B cell (primary cell): ENCODE measurements around the gene DPH7. TPM values are rescaled to one million over a fixed set of nuclear protein-coding genes. Genes with fewer than 3 reads are reported as not detected.
"Not testable (repeated sequence)": the region's sequence is repeated elsewhere in the genome, so short reads cannot be mapped to it uniquely, and the experiment has no call there.

ENCODE experiments used
- ATAC-seq: fragments of 200-7000 bp; cut with Tn5 transposase; one replicate; pipeline ENCODE4 v1.10.0; 2021; ENCODE audit warnings: low read depth, mild to moderate bottlenecking, moderate number of reproducible peaks, moderate library complexity
- CTCF ChIA-PET: fragments of 350-600 bp; sonication (Branson Sonifier 250); formaldehyde crosslinking; loops from one replicate; lab custom pipeline; 2021; ENCODE audit warnings: antibody characterized with exemption, inconsistent platforms; lab: Charles Lee
- POLR2A ChIA-PET: fragments of 350-600 bp; sonication (Branson Sonifier 250); formaldehyde crosslinking; loops from one replicate; lab custom pipeline; 2021; ENCODE audit warnings: antibody characterized with exemption; lab: Charles Lee
- DNase-seq: peaks from one replicate; pipeline ENCODE4 v3.0.0; 2013
- H2AFZ ChIP-seq: 2 replicates; pipeline ENCODE4 v1.6.1; 2012; ENCODE audit warnings: mild to moderate bottlenecking, low read depth, low read length; ENCODE audit not compliant: insufficient read depth, poor library complexity, severe bottlenecking
- H3K27ac ChIP-seq, 2 donors: 1 replicate in 1 of 2; 2 replicates in 1 of 2; pipeline ENCODE4 v1.5.1; 2012 to 2013; ENCODE audit warnings: low read length in 2 of 2, mild to moderate bottlenecking in 2 of 2, moderate library complexity in 1 of 2
- H3K27me3 ChIP-seq, 4 experiments: fragments of 200-600 bp in 1 of 4; sonication (generic) in 1 of 4; replicated peaks in 1 of 4; 1 replicate in 2 of 4; 2 replicates in 2 of 4; pipeline versions ENCODE4 v1.6.1 to v1.7.0; 2013 to 2016; ENCODE audit warnings: low read length in 3 of 4, mild to moderate bottlenecking in 2 of 4, mixed read lengths in 1 of 4, moderate library complexity in 1 of 4; ENCODE audit not compliant: insufficient read depth in 4 of 4, control insufficient read depth in 3 of 4; ENCODE audit errors: control extremely low read depth in 1 of 4
- H3K36me3 ChIP-seq, 2 experiments: replicated peaks in 1 of 2; 1 replicate in 1 of 2; 2 replicates in 1 of 2; pipeline versions ENCODE4 v1.6.1 to v1.7.1; 2013; ENCODE audit warnings: low read length in 1 of 2; ENCODE audit not compliant: insufficient read depth in 2 of 2, control insufficient read depth in 1 of 2; ENCODE audit errors: control extremely low read depth in 1 of 2, extremely low read depth in 1 of 2
- H3K4me1 ChIP-seq, 2 donors: fragments of 200-600 bp in 1 of 2; sonication (generic) in 1 of 2; 1 replicate in 1 of 2; 2 replicates in 1 of 2; pipeline versions ENCODE4 v1.5.1 to v1.6.1; 2013 to 2017; ENCODE audit warnings: low read length in 2 of 2; ENCODE audit not compliant: control insufficient read depth in 2 of 2, insufficient read depth in 2 of 2
- H3K4me2 ChIP-seq: replicated peaks from 2 replicates; pipeline ENCODE3; 2012; ENCODE audit warnings: mild to moderate bottlenecking, low read depth, low read length; ENCODE audit not compliant: poor library complexity, severe bottlenecking
- H3K4me3 ChIP-seq, 5 experiments: fragments of 200-600 bp in 1 of 5; sonication (generic) in 1 of 5; 1 replicate in 3 of 5; 2 replicates in 2 of 5; pipeline versions ENCODE4 v1.5.1 to v1.7.0; 2011 to 2016; ENCODE audit warnings: low read length in 4 of 5, mild to moderate bottlenecking in 4 of 5, low read depth in 2 of 5, control low read depth in 1 of 5, moderate library complexity in 1 of 5; ENCODE audit not compliant: insufficient read depth in 1 of 5; ENCODE audit errors: control extremely low read depth in 1 of 5, extremely low read depth in 1 of 5
- H3K79me2 ChIP-seq: fragments of 200-600 bp; sonication (generic); one replicate; pipeline ENCODE4 v1.6.0; 2016; ENCODE audit warnings: low read length; ENCODE audit not compliant: control insufficient read depth, insufficient read depth
- H3K9ac ChIP-seq: fragments of 200-600 bp; sonication (generic); 2 replicates; pipeline ENCODE4 v1.6.1; 2017; ENCODE audit warnings: mild to moderate bottlenecking, low read length, moderate library complexity
- H3K9me3 ChIP-seq, 3 donors: one replicate each; pipeline versions ENCODE4 v1.6.1 to v1.7.1; 2013; ENCODE audit warnings: low read length in 2 of 3; ENCODE audit not compliant: control insufficient read depth in 2 of 3, insufficient read depth in 1 of 3; ENCODE audit errors: control extremely low read depth in 1 of 3
- H4K20me1 ChIP-seq: 2 replicates; pipeline ENCODE4 v1.6.0; 2012; ENCODE audit warnings: mild to moderate bottlenecking, low read length; ENCODE audit not compliant: insufficient read depth, control insufficient read depth, poor library complexity, severe bottlenecking
- H3K27ac Mint-ChIP-seq: one replicate; pipeline ENCODE4 v1.8.0; 2021; ENCODE audit warnings: mixed read lengths
- H3K27me3 Mint-ChIP-seq: one replicate; pipeline ENCODE4 v1.8.0; 2021; ENCODE audit warnings: mixed read lengths
- H3K4me1 Mint-ChIP-seq: one replicate; pipeline ENCODE4 v1.8.0; 2021; ENCODE audit warnings: mixed read lengths
- H3K4me3 Mint-ChIP-seq: one replicate; pipeline ENCODE4 v1.8.0; 2021; ENCODE audit warnings: mixed read lengths
- H3K9me3 Mint-ChIP-seq: one replicate; pipeline ENCODE4 v1.8.0; 2022; ENCODE audit warnings: mixed read lengths; ENCODE audit not compliant: insufficient read depth
- EZH2 ChIP-seq: IDR thresholded peaks from 2 replicates; pipeline ENCODE4 v1.6.1; 2012; ENCODE audit warnings: borderline replicate concordance, low read depth, mild to moderate bottlenecking, moderate library complexity, low read length; ENCODE audit not compliant: insufficient read depth, poor library complexity, severe bottlenecking
- WGBS: methylation state at CpG from one replicate; pipeline ENCODE4 v1.1.5; 2013; ENCODE audit warnings: missing lambda C conversion rate; ENCODE audit not compliant: insufficient coverage; 5-methylcytosine and 5-hydroxymethylcytosine counted together
- intact Hi-C: fragments of 100-400 bp; cut with micrococcal nuclease; formaldehyde crosslinking; loops from one replicate; pipeline ENCODE4 v1.10.0; 2022
- polyA plus RNA-seq: library from polyadenylated mRNA; depleted of rRNA; stranded (reverse); fragments of >200 nt; gene quantifications from 2 replicates; pipeline ENCODE4 v1.2.3, GENCODE V29; 2012
- total RNA-seq, 2 donors: library from RNA; stranded (reverse); fragments of 120-200 nt in 1 of 2; gene quantifications; 1 replicate in 1 of 2; 2 replicates in 1 of 2; pipeline versions ENCODE4 v1.2.3 to v1.2.4, GENCODE V29; 2013 to 2022
- TF ChIP-seq, protein P1 (sequence below): fragments of 200-600 bp; IDR thresholded peaks from one replicate; pipeline ENCODE4 v1.8.0; 2022; ENCODE audit warnings: antibody characterized with exemption, mild to moderate bottlenecking

DPH7 gene
- total and polyA plus RNA-seq, 2 donors (not counting 1 experiment from before 2014, with no cell fraction given) = 64.7 to 93.8 TPM

DNA sequence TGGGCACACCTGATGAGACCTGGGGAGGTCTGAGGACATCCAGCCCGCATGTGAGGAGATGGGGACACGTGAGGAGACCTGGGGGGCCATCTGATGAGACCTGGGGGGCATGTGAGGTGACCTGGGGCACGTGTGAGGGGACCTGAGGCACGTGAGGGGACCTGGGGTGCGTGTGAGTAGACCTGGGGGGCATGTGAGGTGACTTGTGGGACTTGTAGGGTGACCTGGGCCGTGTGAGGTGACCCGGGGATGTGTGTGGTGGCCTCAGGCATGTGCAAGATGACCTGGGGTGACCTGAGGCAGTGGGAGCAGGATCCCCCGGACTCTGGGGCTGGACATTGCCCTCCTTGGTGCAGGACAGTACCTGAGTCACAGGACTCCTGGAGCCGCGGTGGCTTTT, 59.2 kb downstream of the DPH7 start:
- intact Hi-C loops = no loop called here
- WGBS = 88% methylated on average over 10 of the region's 10 CpGs
- H3K4me1 Mint-ChIP-seq = no peaks in the 10 kb centered on the region
- Histone ChIP-seq H3K27me3 (no peaks in the 10 kb centered on the region), H3K9me3 (no peaks in the 10 kb centered on the region), H3K79me2 (no peaks in the 10 kb centered on the region), H3K27ac (no peak overlapping the region), H4K20me1 (no peaks in the 10 kb centered on the region), H3K9ac (no peak overlapping the region), H3K4me1 (no peaks in the 10 kb centered on the region), H3K4me3 (no peak overlapping the region), H3K36me3 (peaks cover 1 to 3% of the 10 kb centered on the region in 2 experiments), H2AFZ (no peak overlapping the region), H3K4me2 (no peak overlapping the region)
- H3K4me3 Mint-ChIP-seq = no peak overlapping the region
- TF ChIP-seq, protein P1, sequence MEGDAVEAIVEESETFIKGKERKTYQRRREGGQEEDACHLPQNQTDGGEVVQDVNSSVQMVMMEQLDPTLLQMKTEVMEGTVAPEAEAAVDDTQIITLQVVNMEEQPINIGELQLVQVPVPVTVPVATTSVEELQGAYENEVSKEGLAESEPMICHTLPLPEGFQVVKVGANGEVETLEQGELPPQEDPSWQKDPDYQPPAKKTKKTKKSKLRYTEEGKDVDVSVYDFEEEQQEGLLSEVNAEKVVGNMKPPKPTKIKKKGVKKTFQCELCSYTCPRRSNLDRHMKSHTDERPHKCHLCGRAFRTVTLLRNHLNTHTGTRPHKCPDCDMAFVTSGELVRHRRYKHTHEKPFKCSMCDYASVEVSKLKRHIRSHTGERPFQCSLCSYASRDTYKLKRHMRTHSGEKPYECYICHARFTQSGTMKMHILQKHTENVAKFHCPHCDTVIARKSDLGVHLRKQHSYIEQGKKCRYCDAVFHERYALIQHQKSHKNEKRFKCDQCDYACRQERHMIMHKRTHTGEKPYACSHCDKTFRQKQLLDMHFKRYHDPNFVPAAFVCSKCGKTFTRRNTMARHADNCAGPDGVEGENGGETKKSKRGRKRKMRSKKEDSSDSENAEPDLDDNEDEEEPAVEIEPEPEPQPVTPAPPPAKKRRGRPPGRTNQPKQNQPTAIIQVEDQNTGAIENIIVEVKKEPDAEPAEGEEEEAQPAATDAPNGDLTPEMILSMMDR = no peak
- TF ChIP-seq EZH2 = no peak
- H3K9me3 Mint-ChIP-seq = no peaks in the 10 kb centered on the region
- DNase-seq = no peak
- no peak overlapping the region for H3K27ac Mint-ChIP-seq
- ATAC-seq = no peak
- ChIA-PET POLR2A (no interaction called here), CTCF (no interaction called here)
- no peaks in the 10 kb centered on the region for H3K27me3 Mint-ChIP-seq

DNA sequence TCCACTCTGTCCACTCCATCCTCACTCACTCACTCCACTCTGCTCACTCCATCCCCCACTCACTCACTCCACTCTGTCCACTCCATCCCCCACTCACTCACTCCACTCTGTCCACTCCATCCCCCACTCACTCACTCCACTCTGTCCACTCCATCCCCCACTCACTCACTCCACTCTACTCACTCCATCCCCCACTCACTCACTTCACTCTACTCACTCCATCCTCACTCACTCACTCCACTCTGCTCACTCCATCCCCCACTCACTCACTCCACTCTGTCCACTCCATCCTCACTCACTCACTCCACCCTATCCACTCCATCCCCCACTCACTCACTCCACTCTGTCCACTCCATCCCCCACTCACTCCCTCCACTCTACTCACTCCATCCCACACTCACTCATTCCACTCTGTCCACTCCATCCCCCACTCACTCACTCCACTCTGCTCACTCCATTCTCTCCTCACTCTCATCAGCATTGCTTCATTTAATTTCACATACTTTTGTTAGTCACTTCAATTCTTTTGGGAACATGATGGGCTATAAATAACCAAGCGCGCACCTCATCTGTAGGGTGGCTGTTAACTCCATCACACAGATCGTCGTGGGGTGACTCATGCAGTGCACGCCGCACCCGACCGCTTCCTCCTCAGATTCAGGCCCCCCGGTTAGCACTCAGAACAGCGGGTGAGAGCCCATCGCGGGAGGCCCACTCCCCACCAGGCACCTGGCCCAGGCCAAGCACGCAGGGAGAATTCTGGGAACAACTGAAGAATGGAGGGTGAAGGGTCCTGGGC, 59.9 kb downstream of the DPH7 start:
- H3K4me3 ChIP-seq, ATAC-seq, H3K4me1 ChIP-seq, H3K9ac ChIP-seq, POLR2A ChIA-PET, H3K27ac Mint-ChIP-seq, H3K9me3 Mint-ChIP-seq, H3K9me3 ChIP-seq, H4K20me1 ChIP-seq, H3K4me3 Mint-ChIP-seq, H3K27me3 Mint-ChIP-seq, intact Hi-C loops, H3K4me1 Mint-ChIP-seq, CTCF ChIA-PET, H3K27ac ChIP-seq, H3K4me2 ChIP-seq, H3K27me3 ChIP-seq, DNase-seq, H3K79me2 ChIP-seq, H2AFZ ChIP-seq, H3K36me3 ChIP-seq: not testable (repeated sequence)
- WGBS = 81% methylated on average over 8 of the region's 13 CpGs
